HEK293 (cell line): Measurements from ENCODE around the gene TMEM140.

Source experiments
- CTCF ChIA-PET: fragments of 350-600 bp; formaldehyde crosslinking; extraction: SDS; loops from one replicate; lab custom pipeline; 2021; ENCODE audit warnings: antibody characterized with exemption; lab: Yijun Ruan, JAX
- POLR2A ChIA-PET: fragments of 300-600 bp; formaldehyde crosslinking; extraction: SDS; loops from one replicate; lab custom pipeline; 2020; ENCODE audit warnings: antibody characterized with exemption, inconsistent platforms; lab: Yijun Ruan, JAX
- H3K27ac ChIP-seq: fragments of 200-500 bp; sonication (Bioruptor generic); 2 replicates; pipeline ENCODE4 v1.5.1; 2014; ENCODE audit warnings: low read depth, low read length, control low read depth, inconsistent platforms; ENCODE audit errors: extremely low read depth
- H3K36me3 ChIP-seq, 2 experiments: fragments of 200-500 bp in 1 of 2; sonication (Bioruptor generic) in 1 of 2; 1 replicate in 1 of 2; 2 replicates in 1 of 2; pipeline ENCODE4 v1.5.1; 2014 to 2017; ENCODE audit warnings: inconsistent platforms in 2 of 2, low read length in 2 of 2; ENCODE audit not compliant: control insufficient read depth in 2 of 2, insufficient read depth in 1 of 2
- H3K4me1 ChIP-seq: fragments of 200-500 bp; sonication (Bioruptor generic); 2 replicates; pipeline ENCODE4 v1.5.1; 2014; ENCODE audit warnings: mild to moderate bottlenecking, low read length, inconsistent platforms; ENCODE audit not compliant: control insufficient read depth, insufficient read depth
- H3K4me3 ChIP-seq: 2 replicates; pipeline ENCODE4 v1.5.1; 2011; ENCODE audit warnings: low read depth, mild to moderate bottlenecking, control low read depth, low read length, moderate library complexity
- H3K9me3 ChIP-seq: fragments of 200-500 bp; sonication (Bioruptor generic); 2 replicates; pipeline ENCODE4 v1.5.1; 2014; ENCODE audit warnings: low read depth, low read length, inconsistent platforms; ENCODE audit not compliant: control insufficient read depth, insufficient read depth
- GLIS1 ChIP-seq: fragments of 450-650 bp; formaldehyde crosslinking; IDR thresholded peaks from 2 replicates; pipeline ENCODE4 v1.5.1; 2016; ENCODE audit warnings: missing biosample characterization, missing genetic modification characterization
- KLF8 ChIP-seq: fragments of 450-650 bp; formaldehyde crosslinking; IDR thresholded peaks from 2 replicates; pipeline ENCODE4 v1.5.1; 2016; ENCODE audit warnings: missing biosample characterization, missing genetic modification characterization
- MEIS1 ChIP-seq: sonication (generic); formaldehyde crosslinking; IDR thresholded peaks from 2 replicates; pipeline ENCODE4 v1.8.1; 2022; ENCODE audit warnings: missing genetic modification reagents, mild to moderate bottlenecking, borderline replicate concordance
- SP7 ChIP-seq: fragments of 450-650 bp; formaldehyde crosslinking; IDR thresholded peaks from 2 replicates; pipeline ENCODE4 v1.5.1; 2016; ENCODE audit warnings: missing biosample characterization, missing genetic modification characterization
- YY2 ChIP-seq: fragments of 450-650 bp; formaldehyde crosslinking; IDR thresholded peaks from 2 replicates; pipeline ENCODE4 v1.5.1; 2016; ENCODE audit warnings: missing biosample characterization, missing genetic modification characterization
- ZNF157 ChIP-seq: fragments of 450-650 bp; formaldehyde crosslinking; IDR thresholded peaks from 2 replicates; pipeline ENCODE4 v1.5.1; 2016; ENCODE audit warnings: missing biosample characterization, missing genetic modification characterization
- ZNF221 ChIP-seq: fragments of 450-650 bp; formaldehyde crosslinking; IDR thresholded peaks from 2 replicates; pipeline ENCODE4 v1.5.1; 2017; ENCODE audit warnings: missing biosample characterization, missing genetic modification characterization, borderline replicate concordance
- ZNF223 ChIP-seq: fragments of 450-650 bp; formaldehyde crosslinking; IDR thresholded peaks from 2 replicates; pipeline ENCODE4 v1.5.1; 2016; ENCODE audit warnings: missing biosample characterization, missing genetic modification characterization
- ZNF274 ChIP-seq, 2 experiments: fragments of 200-500 bp in 1 of 2; fragments of 450-650 bp in 1 of 2; sonication (Bioruptor generic) in 1 of 2; formaldehyde crosslinking in 1 of 2; IDR thresholded peaks; 2 replicates each; pipeline versions ENCODE4 v1.5.1 to v1.6.1; 2014 to 2016; ENCODE audit warnings: borderline replicate concordance in 1 of 2, inconsistent platforms in 1 of 2, low read length in 1 of 2, missing biosample characterization in 1 of 2, missing genetic modification characterization in 1 of 2
- ZNF292 ChIP-seq: fragments of 450-650 bp; formaldehyde crosslinking; IDR thresholded peaks from 2 replicates; pipeline ENCODE4 v1.5.1; 2016; ENCODE audit warnings: low read depth, missing biosample characterization, missing genetic modification characterization, borderline replicate concordance
- ZNF324 ChIP-seq: fragments of 450-650 bp; formaldehyde crosslinking; IDR thresholded peaks from 2 replicates; pipeline ENCODE4 v1.5.1; 2016; ENCODE audit warnings: missing biosample characterization, missing genetic modification characterization
- ZNF416 ChIP-seq: fragments of 450-650 bp; formaldehyde crosslinking; IDR thresholded peaks from 2 replicates; pipeline ENCODE4 v1.5.1; 2016; ENCODE audit warnings: missing biosample characterization, missing genetic modification characterization
- ZNF48 ChIP-seq: fragments of 450-650 bp; formaldehyde crosslinking; IDR thresholded peaks from 2 replicates; pipeline ENCODE4 v1.5.1; 2016; ENCODE audit warnings: missing biosample characterization, missing genetic modification characterization
- ZNF621 ChIP-seq: fragments of 450-650 bp; formaldehyde crosslinking; IDR thresholded peaks from 2 replicates; pipeline ENCODE4 v1.5.1; 2017; ENCODE audit warnings: missing biosample characterization, missing genetic modification characterization
- ZNF677 ChIP-seq: fragments of 450-650 bp; IDR thresholded peaks from 2 replicates; pipeline ENCODE4 v1.5.0; 2018; ENCODE audit warnings: missing biosample characterization, mild to moderate bottlenecking, missing genetic modification characterization, moderate library complexity
- ZNF704 ChIP-seq: fragments of 450-650 bp; formaldehyde crosslinking; IDR thresholded peaks from 2 replicates; pipeline ENCODE4 v1.5.1; 2016; ENCODE audit warnings: missing biosample characterization, missing genetic modification characterization
- ZSCAN16 ChIP-seq: fragments of 450-650 bp; formaldehyde crosslinking; IDR thresholded peaks from 2 replicates; pipeline ENCODE4 v1.5.1; 2016; ENCODE audit warnings: missing biosample characterization, missing genetic modification characterization
- TF ChIP-seq, protein P1 (sequence below): IDR thresholded peaks from 2 replicates; pipeline ENCODE4 v1.6.1; 2011; ENCODE audit warnings: mild to moderate bottlenecking, low read depth, low read length, borderline replicate concordance
- TF ChIP-seq, protein P2 (sequence below): fragments of 450-650 bp; formaldehyde crosslinking; IDR thresholded peaks from 2 replicates; pipeline ENCODE4 v1.5.1; 2017; ENCODE audit warnings: missing biosample characterization, missing genetic modification characterization
- TF ChIP-seq, protein P3 (sequence below): fragments of 450-650 bp; formaldehyde crosslinking; IDR thresholded peaks from 2 replicates; pipeline ENCODE4 v1.5.1; 2016; ENCODE audit warnings: missing biosample characterization, missing genetic modification characterization
- TF ChIP-seq, protein P4 (sequence below): fragments of 450-650 bp; formaldehyde crosslinking; IDR thresholded peaks from 2 replicates; pipeline ENCODE4 v1.5.1; 2016; ENCODE audit warnings: missing biosample characterization, missing genetic modification characterization, low read depth
- TF ChIP-seq, protein P5 (sequence below): fragments of 450-650 bp; formaldehyde crosslinking; IDR thresholded peaks from 2 replicates; pipeline ENCODE4 v1.5.1; 2016; ENCODE audit warnings: missing biosample characterization, missing genetic modification characterization

TMEM140 gene

GRCh38 chr7:135215180-135215579, 67.3 kb downstream of the TMEM140 start:
- ChIA-PET POLR2A (no interaction called here), CTCF (interaction anchor here (0.6 kb wide), 1 partner anchor 836 kb away, joined by 4 read pairs; no protein-coding TSS in a partner anchor)
- Histone ChIP-seq H3K9me3 (no peaks in the 10 kb centered on the region), H3K36me3 (no peaks in the 10 kb centered on the region), H3K27ac (no peak overlapping the region), H3K4me1 (no peaks in the 10 kb centered on the region), H3K4me3 (no peak overlapping the region)
- TF ChIP-seq ZNF221 (tag by site-specific recombination) (no peak), ZSCAN16 (no peak), ZNF677 (tag by site-specific recombination) (no peak), SP7 (tag by site-specific recombination) (no peak), ZNF324 (tag by site-specific recombination) (no peak), KLF8 (no peak), ZNF223 (no peak), GLIS1 (tag by site-specific recombination) (no peak), ZNF48 (tag by site-specific recombination) (no peak)
- TF ChIP-seq, protein P1, sequence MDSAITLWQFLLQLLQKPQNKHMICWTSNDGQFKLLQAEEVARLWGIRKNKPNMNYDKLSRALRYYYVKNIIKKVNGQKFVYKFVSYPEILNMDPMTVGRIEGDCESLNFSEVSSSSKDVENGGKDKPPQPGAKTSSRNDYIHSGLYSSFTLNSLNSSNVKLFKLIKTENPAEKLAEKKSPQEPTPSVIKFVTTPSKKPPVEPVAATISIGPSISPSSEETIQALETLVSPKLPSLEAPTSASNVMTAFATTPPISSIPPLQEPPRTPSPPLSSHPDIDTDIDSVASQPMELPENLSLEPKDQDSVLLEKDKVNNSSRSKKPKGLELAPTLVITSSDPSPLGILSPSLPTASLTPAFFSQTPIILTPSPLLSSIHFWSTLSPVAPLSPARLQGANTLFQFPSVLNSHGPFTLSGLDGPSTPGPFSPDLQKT: no peak
- TF ChIP-seq, protein P2, sequence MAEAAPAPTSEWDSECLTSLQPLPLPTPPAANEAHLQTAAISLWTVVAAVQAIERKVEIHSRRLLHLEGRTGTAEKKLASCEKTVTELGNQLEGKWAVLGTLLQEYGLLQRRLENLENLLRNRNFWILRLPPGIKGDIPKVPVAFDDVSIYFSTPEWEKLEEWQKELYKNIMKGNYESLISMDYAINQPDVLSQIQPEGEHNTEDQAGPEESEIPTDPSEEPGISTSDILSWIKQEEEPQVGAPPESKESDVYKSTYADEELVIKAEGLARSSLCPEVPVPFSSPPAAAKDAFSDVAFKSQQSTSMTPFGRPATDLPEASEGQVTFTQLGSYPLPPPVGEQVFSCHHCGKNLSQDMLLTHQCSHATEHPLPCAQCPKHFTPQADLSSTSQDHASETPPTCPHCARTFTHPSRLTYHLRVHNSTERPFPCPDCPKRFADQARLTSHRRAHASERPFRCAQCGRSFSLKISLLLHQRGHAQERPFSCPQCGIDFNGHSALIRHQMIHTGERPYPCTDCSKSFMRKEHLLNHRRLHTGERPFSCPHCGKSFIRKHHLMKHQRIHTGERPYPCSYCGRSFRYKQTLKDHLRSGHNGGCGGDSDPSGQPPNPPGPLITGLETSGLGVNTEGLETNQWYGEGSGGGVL: no peak

DNA sequence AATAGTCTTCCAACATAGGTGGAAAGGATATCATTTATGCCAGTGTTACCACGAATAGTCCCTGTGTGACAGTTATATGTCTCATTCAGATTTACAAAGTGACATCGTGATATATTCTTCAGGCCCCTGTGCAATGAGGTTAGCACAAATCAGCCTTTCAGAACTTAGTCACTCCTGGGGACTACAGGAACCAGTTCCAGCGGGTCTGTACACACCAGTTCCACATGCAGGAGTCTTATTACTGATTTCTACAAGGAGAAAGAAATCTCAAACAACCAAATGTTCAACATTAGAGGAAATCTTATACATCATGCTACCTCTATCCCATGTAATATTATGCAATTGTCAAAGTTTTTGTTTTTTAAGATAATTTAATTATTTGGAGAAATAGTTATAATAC, 67.8 kb downstream of the TMEM140 start:
- TF ChIP-seq YY2 (tag by site-specific recombination) (no peak), ZNF292 (no peak), MEIS1 (CRISPR knock-in tag) (no peak), ZNF274 (IDR thresholded peaks at IDR 0.05; ENCODE audit: low read length) (no peak), ZNF274 (tag by site-specific recombination; IDR thresholded peaks at IDR 0.05; ENCODE audit: borderline replicate concordance) (no peak), ZNF621 (tag by site-specific recombination) (no peak), ZNF704 (tag by site-specific recombination) (no peak), ZNF157 (tag by site-specific recombination) (no peak), ZNF416 (tag by site-specific recombination) (no peak)
- TF ChIP-seq, protein P3, sequence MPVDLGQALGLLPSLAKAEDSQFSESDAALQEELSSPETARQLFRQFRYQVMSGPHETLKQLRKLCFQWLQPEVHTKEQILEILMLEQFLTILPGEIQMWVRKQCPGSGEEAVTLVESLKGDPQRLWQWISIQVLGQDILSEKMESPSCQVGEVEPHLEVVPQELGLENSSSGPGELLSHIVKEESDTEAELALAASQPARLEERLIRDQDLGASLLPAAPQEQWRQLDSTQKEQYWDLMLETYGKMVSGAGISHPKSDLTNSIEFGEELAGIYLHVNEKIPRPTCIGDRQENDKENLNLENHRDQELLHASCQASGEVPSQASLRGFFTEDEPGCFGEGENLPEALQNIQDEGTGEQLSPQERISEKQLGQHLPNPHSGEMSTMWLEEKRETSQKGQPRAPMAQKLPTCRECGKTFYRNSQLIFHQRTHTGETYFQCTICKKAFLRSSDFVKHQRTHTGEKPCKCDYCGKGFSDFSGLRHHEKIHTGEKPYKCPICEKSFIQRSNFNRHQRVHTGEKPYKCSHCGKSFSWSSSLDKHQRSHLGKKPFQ (tag by site-specific recombination): no peak
- TF ChIP-seq, protein P4, sequence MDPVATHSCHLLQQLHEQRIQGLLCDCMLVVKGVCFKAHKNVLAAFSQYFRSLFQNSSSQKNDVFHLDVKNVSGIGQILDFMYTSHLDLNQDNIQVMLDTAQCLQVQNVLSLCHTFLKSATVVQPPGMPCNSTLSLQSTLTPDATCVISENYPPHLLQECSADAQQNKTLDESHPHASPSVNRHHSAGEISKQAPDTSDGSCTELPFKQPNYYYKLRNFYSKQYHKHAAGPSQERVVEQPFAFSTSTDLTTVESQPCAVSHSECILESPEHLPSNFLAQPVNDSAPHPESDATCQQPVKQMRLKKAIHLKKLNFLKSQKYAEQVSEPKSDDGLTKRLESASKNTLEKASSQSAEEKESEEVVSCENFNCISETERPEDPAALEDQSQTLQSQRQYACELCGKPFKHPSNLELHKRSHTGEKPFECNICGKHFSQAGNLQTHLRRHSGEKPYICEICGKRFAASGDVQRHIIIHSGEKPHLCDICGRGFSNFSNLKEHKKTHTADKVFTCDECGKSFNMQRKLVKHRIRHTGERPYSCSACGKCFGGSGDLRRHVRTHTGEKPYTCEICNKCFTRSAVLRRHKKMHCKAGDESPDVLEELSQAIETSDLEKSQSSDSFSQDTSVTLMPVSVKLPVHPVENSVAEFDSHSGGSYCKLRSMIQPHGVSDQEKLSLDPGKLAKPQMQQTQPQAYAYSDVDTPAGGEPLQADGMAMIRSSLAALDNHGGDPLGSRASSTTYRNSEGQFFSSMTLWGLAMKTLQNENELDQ (tag by site-specific recombination): no peak
- TF ChIP-seq, protein P5, sequence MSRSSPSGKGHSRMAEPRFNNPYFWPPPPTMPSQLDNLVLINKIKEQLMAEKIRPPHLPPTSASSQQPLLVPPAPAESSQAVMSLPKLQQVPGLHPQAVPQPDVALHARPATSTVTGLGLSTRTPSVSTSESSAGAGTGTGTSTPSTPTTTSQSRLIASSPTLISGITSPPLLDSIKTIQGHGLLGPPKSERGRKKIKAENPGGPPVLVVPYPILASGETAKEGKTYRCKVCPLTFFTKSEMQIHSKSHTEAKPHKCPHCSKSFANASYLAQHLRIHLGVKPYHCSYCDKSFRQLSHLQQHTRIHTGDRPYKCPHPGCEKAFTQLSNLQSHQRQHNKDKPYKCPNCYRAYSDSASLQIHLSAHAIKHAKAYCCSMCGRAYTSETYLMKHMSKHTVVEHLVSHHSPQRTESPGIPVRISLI (tag by site-specific recombination): no peak
- H3K4me3 ChIP-seq: no peak overlapping the region
- no peaks in the 10 kb centered on the region for H3K4me1 ChIP-seq
- no peak overlapping the region for H3K27ac ChIP-seq
- CTCF ChIA-PET: no interaction called here
- H3K36me3 ChIP-seq: no peaks in the 10 kb centered on the region
- POLR2A ChIA-PET: no interaction called here
- no peaks in the 10 kb centered on the region for H3K9me3 ChIP-seq
